HS-5 (cell line): ENCODE data around the gene SQOR.

Experiments
- DNase-seq: peaks from one replicate; pipeline ENCODE4 v3.0.0-alpha.2; 2012; ENCODE audit warnings: low read depth

The SQOR gene

GRCh38 chr15:45705510-45706473, 71.0 kb downstream of the SQOR start:
- peak; percentile 82 for DNase-seq

- DNase-seq = no peak
These were observed 75.8 kb downstream of the SQOR start for GRCh38 chr15:45710657-45711056.

- peak; percentile 49 for DNase-seq
These were observed 80.0 kb downstream of the SQOR start for GRCh38 chr15:45714590-45715488.

GRCh38 chr15:45715528-45715927, 80.7 kb downstream of the SQOR start:
- DNase-seq = peak; percentile 10

- no peak for DNase-seq
These were observed 84.7 kb downstream of the SQOR start for GRCh38 chr15:45719490-45719889.

- DNase-seq = no peak
These were observed 85.4 kb downstream of the SQOR start for GRCh38 chr15:45720183-45720582.

GRCh38 chr15:45728641-45729040, 93.8 kb downstream of the SQOR start:
- no peak for DNase-seq

GRCh38 chr15:45729141-45729540, 94.3 kb downstream of the SQOR start:
- DNase-seq = peak; percentile 15

- no peak for DNase-seq
These were observed 96.5 kb downstream of the SQOR start for GRCh38 chr15:45731343-45731742.

GRCh38 chr15:45732662-45733061, 97.8 kb downstream of the SQOR start:
- DNase-seq = no peak

- DNase-seq = no peak
These were observed 99.5 kb downstream of the SQOR start for GRCh38 chr15:45734260-45734711.
